GM18499 (cell line): ENCODE results near the gene MROH2B.
"Not testable (repeated sequence)": the region's sequence is repeated elsewhere in the genome, so short reads cannot be mapped to it uniquely, and the experiment has no call there.

Source experiments
- ATAC-seq: cut with Tn5 transposase; IDR thresholded peaks from one replicate; pipeline ENCODE4 v1.9.1; 2021; ENCODE audit warnings: moderate number of reproducible peaks; ENCODE audit not compliant: insufficient read depth, unreplicated experiment

Gene MROH2B

DNA sequence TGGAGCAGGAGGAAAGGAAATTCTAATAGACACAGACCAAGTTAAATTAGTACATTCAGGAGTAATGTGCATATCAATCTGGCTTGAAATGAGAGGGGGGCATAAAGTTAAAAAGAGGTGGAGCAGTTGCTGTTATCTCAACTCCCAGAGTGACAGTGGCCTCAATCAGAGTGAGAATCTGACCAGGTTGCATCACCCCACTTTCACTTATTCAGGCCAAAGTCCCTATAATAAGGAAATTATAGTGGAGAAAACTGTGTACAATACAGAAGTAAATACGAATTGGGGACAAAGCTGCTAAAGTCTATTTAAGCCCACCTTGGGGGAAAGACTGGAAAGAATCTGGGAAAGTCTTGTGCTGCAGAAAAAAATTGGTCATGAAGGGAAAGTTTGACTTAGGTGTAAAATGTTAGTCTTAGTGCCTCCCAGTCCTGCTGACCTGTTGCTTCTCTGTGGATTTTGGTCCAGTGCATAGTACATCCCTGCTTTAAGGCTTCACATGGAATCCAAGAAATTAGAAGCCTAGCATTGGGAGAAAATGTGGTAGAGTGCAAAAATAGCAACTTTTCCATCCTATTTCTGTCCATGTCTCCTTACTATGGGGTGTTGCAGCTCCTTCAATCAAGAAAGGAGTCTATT, 27.9 kb downstream of the MROH2B start:
- no peak for ATAC-seq

- ATAC-seq, result no peak
These were observed 38.2 kb downstream of the MROH2B start for GRCh38 chr5:41032973-41033372.

DNA sequence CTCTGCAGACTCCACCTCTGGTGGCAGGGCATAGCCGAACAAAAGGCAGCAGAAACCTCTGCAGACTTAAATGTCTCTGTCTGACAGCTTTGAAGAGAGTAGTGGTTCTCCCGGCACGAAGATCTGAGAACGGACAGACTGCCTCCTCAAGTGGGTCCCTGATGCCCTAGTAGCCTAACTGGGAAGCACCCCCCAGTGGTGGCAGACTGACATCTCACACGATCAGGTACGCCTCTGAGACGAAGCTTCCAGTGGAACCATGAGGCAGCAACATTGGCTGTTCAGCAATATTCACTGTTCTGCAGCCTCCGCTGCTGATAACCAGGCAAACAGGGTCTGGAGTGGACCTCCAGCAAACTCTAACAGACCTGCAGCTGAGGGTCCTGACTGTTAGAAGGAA, 48.5 kb downstream of the MROH2B start:
- not testable (repeated sequence) for ATAC-seq

DNA sequence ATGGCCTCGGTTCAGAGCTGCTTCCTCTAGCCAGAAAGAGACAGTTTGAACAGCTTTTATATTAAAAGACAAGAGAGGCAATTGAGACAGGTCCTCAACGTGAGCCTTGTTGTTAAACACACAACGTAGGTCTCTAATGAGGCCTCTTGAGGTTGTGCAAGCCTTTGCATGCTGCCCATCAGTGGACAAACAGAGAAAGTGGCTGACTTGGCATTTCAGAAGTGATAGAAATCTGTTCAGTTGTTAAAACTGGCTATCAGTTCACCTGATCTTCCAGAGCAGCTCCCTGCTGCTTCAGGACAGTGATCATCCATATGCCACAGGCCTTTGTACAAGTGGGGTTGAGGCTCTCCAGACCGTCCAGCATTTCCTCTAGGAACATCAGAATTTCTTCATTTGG, 58.8 kb downstream of the MROH2B start:
- no peak for ATAC-seq

- no peak for ATAC-seq
These were observed 60.6 kb downstream of the MROH2B start for GRCh38 chr5:41010572-41010971.

DNA sequence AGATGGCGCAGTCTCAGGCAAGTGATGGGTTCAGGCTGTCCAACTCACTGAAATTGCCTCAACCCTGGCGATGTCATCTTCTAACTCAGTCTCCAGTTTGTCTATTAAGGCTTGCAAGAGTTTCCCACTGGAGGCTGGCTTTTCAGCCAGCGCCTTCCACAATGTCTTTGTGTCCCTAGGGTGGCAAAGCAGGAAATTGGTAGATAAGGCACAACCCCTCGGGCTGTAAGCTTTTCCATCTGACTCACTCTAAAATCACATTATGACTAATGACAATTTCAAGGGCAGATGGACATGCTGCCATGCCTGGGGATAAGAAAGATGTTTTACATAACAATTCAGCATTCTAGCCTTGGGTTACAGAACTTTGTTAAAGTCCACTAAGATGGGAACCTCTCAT, 61.9 kb downstream of the MROH2B start:
- ATAC-seq, result no peak

GRCh38 chr5:41004931-41005330, 66.2 kb downstream of the MROH2B start:
- ATAC-seq, result no peak

- no peak for ATAC-seq
These were observed 67.3 kb downstream of the MROH2B start for GRCh38 chr5:41003670-41004376.

- ATAC-seq, result no peak
These were observed 71.2 kb downstream of the MROH2B start for GRCh38 chr5:40999966-41000365.

DNA sequence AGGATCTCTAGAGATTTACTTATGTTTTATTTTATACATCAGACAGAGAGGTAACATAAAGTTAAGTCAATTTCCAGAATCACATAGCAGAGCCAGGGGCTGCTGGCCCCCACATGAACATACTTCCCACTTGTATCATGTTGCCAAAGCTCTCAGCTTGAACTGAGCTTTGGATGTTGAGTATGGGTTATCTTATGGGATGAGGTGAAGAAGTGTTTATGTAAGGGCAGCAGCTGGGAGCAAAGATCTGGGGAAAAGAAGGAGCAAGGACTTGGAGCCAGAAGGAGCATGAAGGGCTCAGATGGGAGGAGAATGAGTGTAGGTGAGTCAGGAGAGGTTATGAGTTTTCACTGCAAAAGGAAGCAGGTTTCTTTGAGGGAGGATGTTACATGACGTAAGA, 72.0 kb downstream of the MROH2B start:
- no peak for ATAC-seq

DNA sequence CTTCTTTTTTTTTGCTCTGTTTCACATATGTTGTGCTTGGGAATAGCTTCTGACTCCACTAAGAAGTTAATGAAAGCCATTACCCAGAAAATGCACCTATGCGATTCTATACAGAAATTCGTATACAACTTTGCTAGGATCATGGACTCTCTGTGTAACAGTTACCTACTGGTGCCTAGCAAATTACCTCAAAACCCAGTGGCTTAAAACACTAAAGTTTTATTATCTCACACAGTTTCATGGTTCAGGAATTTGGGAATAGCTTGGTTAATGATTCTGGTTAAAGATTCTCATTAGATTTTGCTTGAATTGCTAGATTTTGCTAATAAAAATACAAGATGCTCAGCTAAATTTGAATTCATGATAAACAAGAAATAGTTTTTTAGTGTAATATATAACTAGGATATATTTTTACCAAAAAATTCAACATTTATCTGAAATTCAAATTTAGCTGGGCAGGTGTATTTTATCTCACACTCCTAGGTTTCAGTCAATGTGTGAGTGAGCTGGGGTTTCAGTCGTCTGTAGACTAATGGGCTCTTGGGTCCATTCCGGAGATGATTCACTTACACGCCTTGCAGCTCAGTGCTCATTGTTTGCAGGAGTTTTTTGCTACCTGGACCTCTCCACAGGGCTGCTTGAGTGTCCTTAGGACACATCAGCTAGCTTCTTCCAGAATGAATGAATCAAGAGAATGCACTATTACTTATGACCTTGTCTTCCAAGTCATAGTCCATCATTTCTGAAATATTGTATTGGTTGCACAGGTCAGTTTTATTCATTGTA, 75.1 kb downstream of the MROH2B start:
- ATAC-seq, result no peak

DNA sequence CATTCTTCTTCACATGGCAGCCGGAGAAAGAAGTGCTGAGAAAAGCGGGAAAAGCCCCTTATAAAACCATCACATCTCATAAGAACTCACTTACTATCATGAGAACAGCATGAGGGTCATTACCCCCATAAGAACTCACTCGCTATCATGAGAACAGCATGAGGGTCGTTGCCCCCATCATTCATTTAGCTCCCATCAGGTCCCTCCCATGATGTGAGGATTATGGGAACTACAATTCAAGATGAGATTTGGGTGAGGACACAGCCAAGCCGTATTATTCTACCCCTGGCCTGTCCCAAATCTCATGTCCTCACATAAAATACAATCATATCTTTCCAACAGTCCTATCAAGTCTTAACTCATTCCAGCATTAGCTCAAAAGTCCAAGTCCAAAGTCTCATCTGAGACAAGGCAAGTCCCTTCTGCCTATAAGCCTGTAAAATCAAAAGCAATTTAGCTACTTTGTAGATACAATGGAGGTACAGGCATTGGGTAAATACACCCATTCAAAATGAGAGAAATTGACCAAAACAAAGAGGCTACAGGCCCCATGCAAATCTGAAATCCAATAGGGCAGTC, 79.1 kb downstream of the MROH2B start:
- no peak for ATAC-seq

DNA sequence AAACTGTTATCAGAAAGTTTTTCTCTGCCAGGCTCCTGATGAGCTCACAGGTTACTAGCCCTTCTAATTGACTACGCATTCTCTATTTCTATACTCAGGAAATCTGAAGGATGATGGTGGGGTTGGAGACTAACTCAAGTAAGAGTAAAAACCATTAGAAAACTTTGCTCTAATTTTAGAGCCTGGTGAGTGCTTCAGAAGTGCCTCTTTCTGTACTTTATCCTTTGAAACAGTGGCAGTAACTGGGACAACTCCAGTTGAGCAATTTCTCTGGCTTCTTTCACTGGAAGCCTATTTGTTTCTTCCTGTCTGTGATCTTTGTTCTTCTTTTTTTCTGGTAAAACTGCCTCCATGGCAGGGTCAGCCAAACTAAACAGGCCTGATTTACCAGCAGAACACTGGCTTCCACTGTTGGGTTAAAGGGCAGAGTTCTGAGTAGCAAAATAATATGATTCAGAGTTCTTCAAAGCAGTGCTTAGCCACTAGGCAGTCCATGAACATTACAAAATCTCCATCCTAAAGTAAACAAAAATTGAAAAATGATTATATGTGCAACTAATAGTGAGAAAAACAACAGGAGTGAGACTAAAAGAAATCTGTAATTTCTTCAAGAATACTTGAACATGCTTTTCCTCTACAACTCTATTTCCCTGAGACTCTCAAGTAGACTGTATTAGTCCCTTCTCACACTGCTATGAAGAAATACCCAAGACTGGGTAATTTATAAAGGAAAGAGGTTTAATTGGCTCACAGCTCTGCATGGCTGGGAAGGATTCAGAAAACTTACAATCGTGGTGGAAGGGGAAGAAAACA, 79.8 kb downstream of the MROH2B start:
- ATAC-seq, result no peak

DNA sequence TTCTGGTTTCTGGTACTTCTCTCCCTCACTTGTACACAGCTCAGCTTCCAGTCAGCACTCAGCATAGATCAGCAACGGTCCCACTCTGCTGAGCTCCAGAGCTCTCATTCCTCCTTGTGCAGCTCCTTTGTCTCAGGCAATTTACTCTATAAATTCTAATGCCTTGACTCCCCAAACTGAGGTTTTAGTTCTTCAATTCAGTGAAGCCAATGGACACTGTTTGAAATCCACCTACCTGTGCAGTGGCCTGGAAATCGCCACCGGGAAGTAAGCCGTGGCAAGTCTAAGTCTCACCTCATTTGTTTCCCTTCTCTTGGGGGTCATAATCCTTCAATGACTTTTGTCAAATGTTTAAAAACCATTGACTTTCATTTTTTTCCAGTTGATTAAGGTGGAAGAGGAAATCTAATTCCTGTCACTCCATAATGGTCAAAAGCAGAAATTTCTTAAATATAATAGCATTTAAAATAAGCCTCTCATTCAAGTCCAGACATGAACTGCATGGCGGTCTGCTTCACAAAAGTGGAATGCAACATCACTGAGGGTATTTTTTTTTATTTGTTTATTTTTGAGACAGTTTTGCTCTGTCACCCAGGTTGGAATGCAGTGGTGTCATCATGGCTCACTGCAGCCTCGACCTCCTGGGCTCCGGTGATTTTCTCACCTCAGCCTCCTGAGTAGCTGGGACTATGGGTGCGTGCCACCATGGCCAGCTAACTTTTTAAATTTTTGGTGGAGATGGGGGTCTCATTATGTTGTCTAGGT, 82.2 kb downstream of the MROH2B start:
- ATAC-seq, result no peak

DNA sequence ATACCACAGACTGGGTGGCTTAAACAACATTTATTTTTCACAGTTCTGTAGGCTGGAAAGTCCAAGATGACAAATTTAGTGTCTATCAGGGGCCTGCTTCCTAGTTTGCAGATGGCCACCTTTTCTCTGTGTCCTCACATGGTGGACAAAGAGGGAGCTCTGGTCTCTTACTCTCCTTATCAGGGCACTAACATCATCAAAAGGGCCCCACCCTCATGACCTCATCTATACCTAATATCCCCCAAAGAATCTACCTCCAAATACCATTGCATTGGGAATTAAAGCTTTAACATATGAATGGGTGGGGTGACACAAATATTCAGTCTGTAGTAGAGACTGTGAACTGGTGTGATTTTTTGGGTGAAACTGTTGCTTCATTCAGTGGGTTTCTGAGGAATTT, 83.8 kb downstream of the MROH2B start:
- no peak for ATAC-seq

DNA sequence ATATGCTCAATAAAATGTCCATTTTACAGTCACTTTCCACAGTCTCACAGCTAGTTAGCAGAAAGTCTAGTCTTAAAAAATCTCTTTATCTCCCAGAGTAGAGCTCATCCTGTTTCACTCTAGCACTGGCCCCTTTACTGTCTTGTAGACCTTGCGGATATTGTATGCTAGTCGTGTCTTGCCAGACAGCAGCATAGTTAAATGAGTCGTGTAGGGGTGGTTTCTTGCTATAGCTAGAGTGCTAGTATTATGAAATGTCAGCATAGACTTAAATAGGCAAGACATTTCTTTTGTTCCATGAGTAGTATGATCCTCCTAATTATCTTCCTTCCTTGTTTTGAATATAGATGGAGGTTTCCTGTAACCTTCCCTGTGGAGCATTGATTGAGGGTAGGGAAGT, 84.5 kb downstream of the MROH2B start:
- ATAC-seq, result no peak

- no peak for ATAC-seq
These were observed 85.6 kb downstream of the MROH2B start for GRCh38 chr5:40985501-40985900.

GRCh38 chr5:40984884-40985283, 86.3 kb downstream of the MROH2B start:
- no peak for ATAC-seq

GRCh38 chr5:40983781-40984180, 87.4 kb downstream of the MROH2B start:
- ATAC-seq, result no peak

GRCh38 chr5:40981420-40981819, 89.7 kb downstream of the MROH2B start:
- no peak for ATAC-seq
